Activated B cell treated with CpG ODN at 0.5 μM for 24 hours (primary cell): ENCODE data around the gene SLC25A24. TPM values are rescaled to one million over a fixed set of nuclear protein-coding genes. Genes with fewer than 3 reads are reported as not detected.

Experiments used
- ATAC-seq: fragments of 200-7000 bp; cut with Tn5 transposase; one replicate; pipeline ENCODE4 v1.10.0; 2021; ENCODE audit warnings: low read depth, mild to moderate bottlenecking, moderate library complexity
- CTCF ChIA-PET: fragments of 350-600 bp; sonication (Branson Sonifier 250); formaldehyde crosslinking; loops from one replicate; lab custom pipeline; 2021; ENCODE audit warnings: antibody characterized with exemption; lab: Charles Lee
- POLR2A ChIA-PET: fragments of 350-600 bp; sonication (Branson Sonifier 250); formaldehyde crosslinking; loops from one replicate; lab custom pipeline; 2021; ENCODE audit warnings: antibody characterized with exemption; lab: Charles Lee
- DNase-seq: peaks from one replicate; pipeline ENCODE4 v3.0.0; 2022
- H3K27ac Mint-ChIP-seq: one replicate; pipeline ENCODE4 v1.8.0; 2020; ENCODE audit warnings: mixed read lengths
- H3K27me3 Mint-ChIP-seq: one replicate; pipeline ENCODE4 v1.8.0; 2021; ENCODE audit warnings: mixed read lengths
- H3K36me3 Mint-ChIP-seq: one replicate; pipeline ENCODE4 v1.8.0; 2021; ENCODE audit warnings: low read depth, mixed read lengths
- H3K4me1 Mint-ChIP-seq: one replicate; pipeline ENCODE4 v1.8.0; 2021; ENCODE audit warnings: mixed read lengths
- H3K4me3 Mint-ChIP-seq: one replicate; pipeline ENCODE4 v1.8.0; 2020; ENCODE audit warnings: mild to moderate bottlenecking, mixed read lengths
- H3K9me3 Mint-ChIP-seq: one replicate; pipeline ENCODE4 v1.8.0; 2020; ENCODE audit warnings: mixed read lengths
- CTCF ChIP-seq: fragments of 200-600 bp; IDR thresholded peaks from one replicate; pipeline ENCODE4 v1.8.0; 2022; ENCODE audit warnings: antibody characterized with exemption, mild to moderate bottlenecking
- intact Hi-C: fragments of 100-400 bp; cut with micrococcal nuclease; formaldehyde crosslinking; loops from one replicate; pipeline ENCODE4 v1.15.1; 2024
- total RNA-seq: library from RNA; stranded (reverse); gene quantifications from 2 replicates; pipeline ENCODE4 v1.2.3, GENCODE V29; 2022

Gene SLC25A24
- total RNA-seq, 1 donor from 2014 or later, result 22.1 TPM

GRCh38 chr1:108201687-108202086 lies 1.5 kb upstream of the SLC25A24 start:
- ATAC-seq (no peak), DNase-seq (no peak)
- H3K27me3 Mint-ChIP-seq, result no peaks in the 10 kb centered on the region
- intact Hi-C loops, result loop anchor here (5.0 kb wide), 3 partner anchors 361 to 441 kb away; partner anchors contain the start of gene EEIG2
- peaks cover 2% of the 10 kb centered on the region for H3K9me3 Mint-ChIP-seq
- H3K4me3 Mint-ChIP-seq, result no peak overlapping the region
- ChIA-PET CTCF (interaction anchor here (1.8 kb wide), 1 partner anchor 419 kb away, joined by 14 read pairs; no protein-coding TSS in a partner anchor), POLR2A (interaction anchor here (0.6 kb wide), 1 partner anchor 660 kb away, joined by 5 read pairs; no protein-coding TSS in a partner anchor)
- H3K36me3 Mint-ChIP-seq, result peaks cover 11% of the 10 kb centered on the region
- no peak overlapping the region for H3K27ac Mint-ChIP-seq
- peaks cover 29% of the 10 kb centered on the region for H3K4me1 Mint-ChIP-seq
- no peak for TF ChIP-seq CTCF

GRCh38 chr1:108200687-108201051 lies 526 bp upstream of the SLC25A24 start:
- H3K4me3 Mint-ChIP-seq, result peak overlapping the region; percentile 93
- TF ChIP-seq CTCF, result no peak
- H3K9me3 Mint-ChIP-seq, result peaks cover 2% of the 10 kb centered on the region
- intact Hi-C loops, result loop anchor here (1.0 to 5.0 kb wide), 6 partner anchors 236 to 492 kb away; partner anchors contain the start of genes EEIG2 and PRPF38B
- CTCF ChIA-PET, result interaction anchor here (1.0 to 1.8 kb wide), 3 partner anchors 11 to 418 kb away, joined by 3 to 14 read pairs (median 5); no protein-coding TSS in a partner anchor
- ATAC-seq (peak; percentile 35), DNase-seq (no peak)
- no peaks in the 10 kb centered on the region for H3K27me3 Mint-ChIP-seq
- peaks cover 16% of the 10 kb centered on the region for H3K36me3 Mint-ChIP-seq
- POLR2A ChIA-PET, result interaction anchor here (0.6 to 2.3 kb wide), 9 partner anchors 14 to 841 kb away, joined by 3 to 13 read pairs (median 4); partner anchors contain the start of genes CLCC1, EEIG2, HENMT1 and PRPF38B
- H3K27ac Mint-ChIP-seq, result peak overlapping the region; percentile 86
- peaks cover 29% of the 10 kb centered on the region for H3K4me1 Mint-ChIP-seq

GRCh38 chr1:108199201-108199691 lies 897 bp downstream of the SLC25A24 start:
- DNase-seq (no peak), ATAC-seq (no peak)
- Mint-ChIP-seq H3K4me3 (peak overlapping the region; percentile 93), H3K27ac (peak overlapping the region; percentile 59), H3K36me3 (peaks cover 28% of the 10 kb centered on the region), H3K9me3 (peaks cover 6% of the 10 kb centered on the region), H3K4me1 (peaks cover 29% of the 10 kb centered on the region), H3K27me3 (no peaks in the 10 kb centered on the region)
- TF ChIP-seq CTCF, result no peak
- intact Hi-C loops, result loop anchor here (5.0 kb wide), 1 partner anchor 548 kb away; the partner anchor contains the start of gene STXBP3
- ChIA-PET CTCF (no interaction called here), POLR2A (interaction anchor here (1.4 to 2.3 kb wide), 3 partner anchors 461 to 843 kb away, joined by 5 to 13 read pairs (median 12); partner anchors contain the start of genes HENMT1, PRPF38B and WDR47)

- no peak for TF ChIP-seq CTCF
- H3K27me3 Mint-ChIP-seq, result no peaks in the 10 kb centered on the region
- CTCF ChIA-PET, result no interaction called here
- POLR2A ChIA-PET, result no interaction called here
- H3K9me3 Mint-ChIP-seq, result peaks cover 8% of the 10 kb centered on the region
- no peak overlapping the region for H3K4me3 Mint-ChIP-seq
- peaks cover 26% of the 10 kb centered on the region for H3K36me3 Mint-ChIP-seq
- ATAC-seq (no peak), DNase-seq (no peak)
- no peak overlapping the region for H3K27ac Mint-ChIP-seq
- H3K4me1 Mint-ChIP-seq, result peaks cover 15% of the 10 kb centered on the region
- intact Hi-C loops, result no loop called here
Measured at GRCh38 chr1:108194051-108194450, 6.1 kb downstream of the SLC25A24 start.

GRCh38 chr1:108193333-108193732 lies 6.8 kb downstream of the SLC25A24 start:
- ChIA-PET CTCF (no interaction called here), POLR2A (no interaction called here)
- H3K36me3 Mint-ChIP-seq, result peaks cover 33% of the 10 kb centered on the region
- peaks cover 12% of the 10 kb centered on the region for H3K9me3 Mint-ChIP-seq
- peaks cover 8% of the 10 kb centered on the region for H3K4me1 Mint-ChIP-seq
- no peak overlapping the region for H3K4me3 Mint-ChIP-seq
- intact Hi-C loops, result no loop called here
- ATAC-seq (no peak), DNase-seq (no peak)
- no peak overlapping the region for H3K27ac Mint-ChIP-seq
- no peak for TF ChIP-seq CTCF
- H3K27me3 Mint-ChIP-seq, result no peaks in the 10 kb centered on the region
